Measurements from ENCODE around the gene PDGFA.

DNA sequence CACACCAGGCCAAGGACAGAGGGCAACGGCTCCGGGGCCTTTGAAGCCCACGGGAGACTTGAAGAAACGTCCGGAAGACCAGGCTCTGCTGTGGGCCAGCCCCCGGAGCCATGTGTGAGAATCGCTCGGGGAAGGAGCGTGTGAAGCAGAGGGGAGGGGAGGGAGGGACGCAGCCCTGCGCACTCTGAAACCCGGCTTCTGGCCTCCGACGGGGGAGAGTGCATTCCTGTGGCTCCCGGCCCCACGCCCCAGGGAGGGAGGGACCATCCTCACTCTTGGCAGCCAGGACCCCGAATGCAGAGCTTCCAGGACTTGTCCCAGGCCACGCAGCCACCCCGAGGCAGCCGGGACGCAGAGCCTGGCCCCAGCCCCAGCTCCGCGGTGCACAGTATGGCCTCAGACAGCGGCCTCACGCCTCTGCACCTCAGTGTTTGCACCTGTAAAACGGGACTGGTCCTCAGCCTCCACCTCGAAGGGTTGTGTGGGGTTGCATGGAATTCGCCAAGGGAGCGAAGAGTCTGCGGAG lies 67.4 kb downstream of the PDGFA start:
- TF ChIP-seq TEAD4 (IDR thresholded peaks at IDR 0.05) (no peak), TAF1 (IDR thresholded peaks at IDR 0.05; ENCODE audit: low read depth) (no peak)

Measured in Ishikawa (cell line).